Uterus (tissue), 4 donors: ENCODE data around the gene ZNF75A. TPM values are rescaled to one million over a fixed set of nuclear protein-coding genes. Genes with fewer than 3 reads are reported as not detected.
"Not testable (repeated sequence)": the region's sequence is repeated elsewhere in the genome, so short reads cannot be mapped to it uniquely, and the experiment has no call there.

ENCODE experiments used
- DNase-seq, 2 donors: peaks; one replicate each; pipeline ENCODE4 v3.0.0-alpha.2; 2019 to 2020
- H3K27ac ChIP-seq, 2 donors: fragments of 200-600 bp; sonication (generic); 1 replicate in 1 of 2; 2 replicates in 1 of 2; pipeline ENCODE4 v1.5.1; 2016 to 2018
- H3K27me3 ChIP-seq, 2 donors: fragments of 200-600 bp; sonication (generic); one replicate each; pipeline ENCODE4 v1.5.1; 2018 to 2019; ENCODE audit warnings: control low read depth in 1 of 2
- H3K36me3 ChIP-seq, 2 donors: fragments of 200-600 bp; sonication (generic); one replicate each; pipeline ENCODE4 v1.5.1; 2019; ENCODE audit warnings: control low read depth in 1 of 2
- H3K4me1 ChIP-seq, 2 donors: fragments of 200-600 bp; sonication (generic); one replicate each; pipeline ENCODE4 v1.5.1; 2018 to 2019; ENCODE audit warnings: control low read depth in 1 of 2
- H3K4me3 ChIP-seq, 2 donors: fragments of 200-600 bp; sonication (generic); 1 replicate in 1 of 2; 2 replicates in 1 of 2; pipeline ENCODE4 v1.5.1; 2018 to 2019; ENCODE audit warnings: mild to moderate bottlenecking in 1 of 2
- H3K9me3 ChIP-seq, 2 donors: fragments of 200-600 bp; sonication (generic); one replicate each; pipeline ENCODE4 v1.5.1; 2019; ENCODE audit warnings: control low read depth in 1 of 2
- CTCF ChIP-seq, 4 experiments: fragments of 200-600 bp in 2 of 4; fragments of 450-650 bp in 2 of 4; sonication (generic) in 2 of 4; IDR thresholded peaks; one replicate each; pipeline ENCODE4 v1.5.1; 2016 to 2019; ENCODE audit warnings: antibody characterized with exemption in 4 of 4, mild to moderate bottlenecking in 2 of 4, moderate library complexity in 1 of 4
- POLR2A ChIP-seq, 2 donors: fragments of 450-650 bp; IDR thresholded peaks; one replicate each; pipeline ENCODE4 v1.6.1; 2016; ENCODE audit warnings: antibody characterized with exemption in 2 of 2, mild to moderate bottlenecking in 1 of 2, moderate library complexity in 1 of 2
- intact Hi-C: fragments of 100-400 bp; cut with DNase I; formaldehyde crosslinking; loops from one replicate; pipeline ENCODE4 v1.15.1; 2023; ENCODE audit warnings: low total_unique reads
- total RNA-seq, 4 donors: library from RNA; depleted of rRNA in 3 of 4; stranded (reverse); fragments of >200 nt in 3 of 4; gene quantifications; one replicate each; pipeline versions ENCODE4 v1.1.0 to v1.2.4, GENCODE V29; 2014 to 2023
- donor health status: DM: yes; HTN: yes; CAD: no.

Gene ZNF75A
- total RNA-seq, 4 donors from 2014 or later = 8.8 to 54.5 (median 30.9) TPM

GRCh38 chr16:3262517-3262916, 42.8 kb upstream of the ZNF75A start:
- DNase-seq = no peak
- no peaks in the 10 kb centered on the region for H3K36me3 ChIP-seq
- H3K4me1 ChIP-seq = no peaks in the 10 kb centered on the region
- H3K4me3 ChIP-seq = no peak overlapping the region
- intact Hi-C loops = no loop called here
- no peaks in the 10 kb centered on the region for H3K27me3 ChIP-seq
- H3K27ac ChIP-seq = no peak overlapping the region
- TF ChIP-seq CTCF (IDR thresholded peaks at IDR 0.05) (no peak), POLR2A (IDR thresholded peaks at IDR 0.05) (no peak)
- no peaks in the 10 kb centered on the region for H3K9me3 ChIP-seq

DNA sequence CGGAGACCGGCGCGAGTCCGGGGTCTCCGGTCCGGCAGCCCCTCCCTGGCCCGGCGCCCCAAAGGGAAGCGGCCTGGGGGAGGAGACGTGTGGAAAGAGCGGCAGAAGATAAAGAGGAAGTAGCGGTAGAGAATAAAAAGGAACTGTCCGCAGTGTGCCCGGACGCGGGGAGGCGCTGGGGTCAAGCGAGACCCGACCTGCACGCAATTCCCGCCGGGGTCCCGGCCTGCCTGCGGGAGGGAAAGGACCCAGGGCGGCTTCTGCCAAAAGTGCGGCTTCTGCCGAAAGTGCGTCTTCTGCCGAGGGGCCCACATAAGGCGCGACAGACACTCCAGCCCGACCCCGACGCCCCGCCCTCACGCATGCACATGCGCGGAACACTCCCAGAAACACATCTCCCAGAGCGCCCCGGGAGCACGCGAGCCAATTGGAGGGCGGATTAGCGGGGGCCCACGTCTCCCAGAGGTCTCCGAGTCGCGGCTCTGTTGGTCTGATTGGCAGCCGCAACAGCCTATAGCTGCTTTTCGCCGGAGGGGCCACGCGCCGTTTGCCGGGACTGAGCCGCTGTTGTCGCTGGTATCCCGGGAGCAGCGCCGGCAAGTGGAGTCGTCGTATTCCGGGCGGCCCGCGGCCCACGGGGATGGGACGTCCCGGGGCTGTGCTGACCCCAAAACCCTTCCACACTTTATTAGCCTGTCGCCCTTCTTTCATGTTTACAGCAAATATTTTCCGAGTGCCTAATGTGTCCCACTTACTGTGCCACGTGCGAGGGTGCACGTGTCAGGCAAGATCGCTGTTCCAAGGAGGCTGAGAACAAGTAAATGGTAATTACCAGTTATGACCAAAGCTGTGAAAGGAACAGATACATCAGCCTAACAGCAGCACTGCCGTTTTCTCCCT, 40.9 kb upstream of the ZNF75A start:
- peak; percentile 87 to 89 for TF ChIP-seq POLR2A (IDR thresholded peaks at IDR 0.05)
- peak; percentile 12 to 41 (median 31) for TF ChIP-seq CTCF (IDR thresholded peaks at IDR 0.05)
- H3K27me3 ChIP-seq = no peaks in the 10 kb centered on the region
- H3K4me3 ChIP-seq = peak overlapping the region; percentile 65 to 82
- H3K36me3 ChIP-seq = no peaks in the 10 kb centered on the region
- H3K9me3 ChIP-seq = no peaks in the 10 kb centered on the region
- no peaks in the 10 kb centered on the region for H3K4me1 ChIP-seq
- peak; percentile 97 for DNase-seq
- H3K27ac ChIP-seq = peak overlapping the region; percentile 95 to 96
- intact Hi-C loops = no loop called here

DNA sequence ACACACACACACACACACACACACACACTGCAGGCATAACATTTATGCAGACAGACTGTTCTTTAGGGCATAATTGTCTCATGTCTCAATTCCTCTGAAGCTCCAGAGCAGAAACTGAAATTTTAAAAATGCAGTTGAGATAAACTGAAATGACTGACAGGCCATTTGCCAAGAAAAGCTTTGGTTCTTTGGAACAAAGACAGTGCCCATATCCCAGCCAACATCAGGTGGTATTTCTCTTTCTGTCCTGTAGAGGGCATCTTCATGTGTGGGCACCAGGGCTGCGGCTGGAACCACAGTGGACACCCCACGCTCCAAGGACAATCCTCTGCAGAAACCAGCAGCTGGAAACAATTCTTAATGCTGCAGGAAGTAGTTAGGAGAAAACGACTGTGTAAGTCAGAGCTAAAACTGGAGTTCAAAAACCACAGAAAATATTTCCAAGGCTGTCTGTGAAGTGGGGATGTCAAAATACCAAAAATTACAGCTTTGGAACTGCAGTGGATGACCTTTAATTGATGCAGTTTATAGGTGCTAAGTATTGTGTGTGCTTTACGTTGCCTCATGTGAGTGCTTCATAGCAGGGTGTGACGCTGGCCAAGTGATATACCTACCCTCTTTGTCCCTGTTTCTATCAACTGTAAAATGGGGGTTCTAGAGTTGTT, 38.3 kb upstream of the ZNF75A start:
- Histone ChIP-seq H3K36me3 (no peaks in the 10 kb centered on the region), H3K4me1 (no peaks in the 10 kb centered on the region), H3K27me3 (no peaks in the 10 kb centered on the region), H3K4me3 (no peak overlapping the region), H3K9me3 (no peaks in the 10 kb centered on the region), H3K27ac (no peak overlapping the region)
- no peak for DNase-seq
- intact Hi-C loops = no loop called here
- TF ChIP-seq CTCF (IDR thresholded peaks at IDR 0.05) (no peak), POLR2A (IDR thresholded peaks at IDR 0.05) (no peak)

- Histone ChIP-seq H3K36me3 (no peaks in the 10 kb centered on the region), H3K27me3 (no peaks in the 10 kb centered on the region), H3K4me3 (no peak overlapping the region), H3K27ac (no peak overlapping the region), H3K4me1 (no peaks in the 10 kb centered on the region), H3K9me3 (no peaks in the 10 kb centered on the region)
- TF ChIP-seq CTCF (IDR thresholded peaks at IDR 0.05) (no peak), POLR2A (IDR thresholded peaks at IDR 0.05) (no peak)
- intact Hi-C loops = no loop called here
- no peak for DNase-seq
Observed at GRCh38 chr16:3268294-3268693, 37.0 kb upstream of the ZNF75A start.

DNA sequence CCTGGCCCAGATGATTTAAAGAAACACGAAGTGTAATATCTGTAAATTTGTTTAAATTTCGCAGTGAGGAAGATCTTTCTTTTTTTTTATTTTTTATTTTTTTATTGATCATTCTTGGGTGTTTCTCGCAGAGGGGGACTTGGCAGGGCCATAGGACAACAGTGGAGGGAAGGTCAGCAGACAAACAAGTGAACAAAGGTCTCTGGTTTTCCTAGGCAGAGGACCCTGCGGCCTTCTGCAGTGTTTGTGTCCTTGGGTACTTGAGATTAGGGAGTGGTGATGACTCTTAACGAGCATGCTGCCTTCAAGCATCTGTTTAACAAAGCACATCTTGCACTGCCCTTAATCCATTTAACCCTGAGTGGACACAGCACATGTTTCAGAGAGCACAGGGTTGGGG, 34.6 kb upstream of the ZNF75A start:
- H3K4me1 ChIP-seq, H3K4me3 ChIP-seq, H3K9me3 ChIP-seq, H3K36me3 ChIP-seq, H3K27me3 ChIP-seq, H3K27ac ChIP-seq, DNase-seq, intact Hi-C loops: not testable (repeated sequence)

DNA sequence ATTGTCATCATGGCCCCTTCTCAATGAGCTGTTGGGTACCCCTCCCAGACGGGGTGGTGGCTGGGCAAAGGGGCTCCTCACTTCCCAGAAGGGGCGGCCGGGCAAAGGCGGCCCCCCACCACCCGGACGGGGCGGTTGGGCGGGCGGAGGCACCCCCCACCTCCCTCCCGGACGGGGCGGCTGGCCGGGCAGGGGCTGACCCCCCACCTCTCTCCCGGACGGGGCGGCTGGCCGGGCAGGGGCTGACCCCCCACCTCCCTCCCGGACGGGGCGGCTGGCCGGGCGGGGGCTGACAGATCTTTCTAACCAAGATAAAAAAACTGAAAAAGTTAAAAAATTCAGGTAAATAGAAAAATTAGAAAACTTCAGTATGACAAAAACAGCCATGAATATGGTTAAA, 34.0 kb upstream of the ZNF75A start:
- H3K4me3 ChIP-seq, H3K9me3 ChIP-seq, intact Hi-C loops, DNase-seq, H3K27ac ChIP-seq, H3K36me3 ChIP-seq, H3K27me3 ChIP-seq, H3K4me1 ChIP-seq: not testable (repeated sequence)
